Measurements from ENCODE around the gene SLC35B2.

SLC35B2 gene

DNA sequence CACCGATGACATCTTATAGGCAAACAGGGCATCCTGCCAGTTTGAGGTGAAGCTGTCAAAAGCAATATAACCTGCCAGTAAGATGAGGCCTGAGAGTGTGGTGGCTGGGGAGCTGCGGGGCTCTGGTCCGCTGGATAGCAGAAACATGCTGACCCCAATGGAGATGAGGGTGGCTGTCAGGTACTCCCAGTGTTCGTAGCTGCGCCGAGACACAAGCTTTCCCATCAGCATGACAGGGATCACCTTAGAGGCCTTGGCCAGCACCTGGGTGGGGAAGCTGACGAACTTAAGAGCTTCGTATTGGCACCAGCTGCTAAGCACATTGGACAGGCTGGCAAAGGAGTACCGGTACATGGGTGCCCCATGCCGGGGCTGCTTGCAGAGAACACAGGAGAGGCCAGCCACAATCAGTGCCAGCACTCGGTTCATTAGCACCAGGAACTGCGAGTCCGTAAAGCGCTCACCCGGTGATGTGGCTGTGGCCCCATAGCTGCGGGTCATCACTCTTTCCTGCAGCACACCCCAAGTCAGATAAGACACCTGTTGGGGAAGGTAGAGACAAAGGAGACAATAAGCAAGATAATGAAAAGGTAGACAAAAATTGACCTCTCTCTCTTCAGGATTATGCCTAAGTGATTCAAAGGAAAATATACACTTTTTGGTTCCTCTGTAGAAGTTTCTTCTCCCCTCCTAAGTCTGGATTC, 2.1 kb downstream of the SLC35B2 start (continued):
- TF ChIP-seq, protein P1, sequence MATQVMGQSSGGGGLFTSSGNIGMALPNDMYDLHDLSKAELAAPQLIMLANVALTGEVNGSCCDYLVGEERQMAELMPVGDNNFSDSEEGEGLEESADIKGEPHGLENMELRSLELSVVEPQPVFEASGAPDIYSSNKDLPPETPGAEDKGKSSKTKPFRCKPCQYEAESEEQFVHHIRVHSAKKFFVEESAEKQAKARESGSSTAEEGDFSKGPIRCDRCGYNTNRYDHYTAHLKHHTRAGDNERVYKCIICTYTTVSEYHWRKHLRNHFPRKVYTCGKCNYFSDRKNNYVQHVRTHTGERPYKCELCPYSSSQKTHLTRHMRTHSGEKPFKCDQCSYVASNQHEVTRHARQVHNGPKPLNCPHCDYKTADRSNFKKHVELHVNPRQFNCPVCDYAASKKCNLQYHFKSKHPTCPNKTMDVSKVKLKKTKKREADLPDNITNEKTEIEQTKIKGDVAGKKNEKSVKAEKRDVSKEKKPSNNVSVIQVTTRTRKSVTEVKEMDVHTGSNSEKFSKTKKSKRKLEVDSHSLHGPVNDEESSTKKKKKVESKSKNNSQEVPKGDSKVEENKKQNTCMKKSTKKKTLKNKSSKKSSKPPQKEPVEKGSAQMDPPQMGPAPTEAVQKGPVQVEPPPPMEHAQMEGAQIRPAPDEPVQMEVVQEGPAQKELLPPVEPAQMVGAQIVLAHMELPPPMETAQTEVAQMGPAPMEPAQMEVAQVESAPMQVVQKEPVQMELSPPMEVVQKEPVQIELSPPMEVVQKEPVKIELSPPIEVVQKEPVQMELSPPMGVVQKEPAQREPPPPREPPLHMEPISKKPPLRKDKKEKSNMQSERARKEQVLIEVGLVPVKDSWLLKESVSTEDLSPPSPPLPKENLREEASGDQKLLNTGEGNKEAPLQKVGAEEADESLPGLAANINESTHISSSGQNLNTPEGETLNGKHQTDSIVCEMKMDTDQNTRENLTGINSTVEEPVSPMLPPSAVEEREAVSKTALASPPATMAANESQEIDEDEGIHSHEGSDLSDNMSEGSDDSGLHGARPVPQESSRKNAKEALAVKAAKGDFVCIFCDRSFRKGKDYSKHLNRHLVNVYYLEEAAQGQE (tag by site-specific recombination; IDR thresholded peaks at IDR 0.05), result peak; percentile 74
- no peak for TF ChIP-seq ZNF530 (tag by site-specific recombination; IDR thresholded peaks at IDR 0.05; ENCODE audit: low read depth)
- TF ChIP-seq, protein P2, sequence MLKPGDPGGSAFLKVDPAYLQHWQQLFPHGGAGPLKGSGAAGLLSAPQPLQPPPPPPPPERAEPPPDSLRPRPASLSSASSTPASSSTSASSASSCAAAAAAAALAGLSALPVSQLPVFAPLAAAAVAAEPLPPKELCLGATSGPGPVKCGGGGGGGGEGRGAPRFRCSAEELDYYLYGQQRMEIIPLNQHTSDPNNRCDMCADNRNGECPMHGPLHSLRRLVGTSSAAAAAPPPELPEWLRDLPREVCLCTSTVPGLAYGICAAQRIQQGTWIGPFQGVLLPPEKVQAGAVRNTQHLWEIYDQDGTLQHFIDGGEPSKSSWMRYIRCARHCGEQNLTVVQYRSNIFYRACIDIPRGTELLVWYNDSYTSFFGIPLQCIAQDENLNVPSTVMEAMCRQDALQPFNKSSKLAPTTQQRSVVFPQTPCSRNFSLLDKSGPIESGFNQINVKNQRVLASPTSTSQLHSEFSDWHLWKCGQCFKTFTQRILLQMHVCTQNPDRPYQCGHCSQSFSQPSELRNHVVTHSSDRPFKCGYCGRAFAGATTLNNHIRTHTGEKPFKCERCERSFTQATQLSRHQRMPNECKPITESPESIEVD (tag by site-specific recombination; IDR thresholded peaks at IDR 0.05), result no peak
- peak; percentile 20; the same call in 1 of the 2 replicates for TF ChIP-seq ZNF394 (tag by site-specific recombination; IDR thresholded peaks at IDR 0.05; ENCODE audit: borderline replicate concordance)
- peak; percentile 55; the same call in 1 of the 2 replicates for TF ChIP-seq ZIC2 (tag by site-specific recombination; IDR thresholded peaks at IDR 0.05)
- TF ChIP-seq ZNF791 (tag by site-specific recombination; IDR thresholded peaks at IDR 0.05), result no peak
- TF ChIP-seq ZNF555 (tag by site-specific recombination; conservative IDR thresholded peaks at IDR 0.05), result no peak
- no peak for TF ChIP-seq ZNF416 (tag by site-specific recombination; IDR thresholded peaks at IDR 0.05)
- TF ChIP-seq, protein P3, sequence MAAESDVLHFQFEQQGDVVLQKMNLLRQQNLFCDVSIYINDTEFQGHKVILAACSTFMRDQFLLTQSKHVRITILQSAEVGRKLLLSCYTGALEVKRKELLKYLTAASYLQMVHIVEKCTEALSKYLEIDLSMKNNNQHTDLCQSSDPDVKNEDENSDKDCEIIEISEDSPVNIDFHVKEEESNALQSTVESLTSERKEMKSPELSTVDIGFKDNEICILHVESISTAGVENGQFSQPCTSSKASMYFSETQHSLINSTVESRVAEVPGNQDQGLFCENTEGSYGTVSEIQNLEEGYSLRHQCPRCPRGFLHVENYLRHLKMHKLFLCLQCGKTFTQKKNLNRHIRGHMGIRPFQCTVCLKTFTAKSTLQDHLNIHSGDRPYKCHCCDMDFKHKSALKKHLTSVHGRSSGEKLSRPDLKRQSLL (tag by site-specific recombination; IDR thresholded peaks at IDR 0.05), result no peak
- TF ChIP-seq ZBTB17 (tag by site-specific recombination; IDR thresholded peaks at IDR 0.05), result peak; percentile 44; the same call in 1 of the 2 replicates
- TF ChIP-seq GLI2 (tag by site-specific recombination; IDR thresholded peaks at IDR 0.05; ENCODE audit: borderline replicate concordance, low read depth), result no peak
- no peak for TF ChIP-seq ZNF324 (tag by site-specific recombination; IDR thresholded peaks at IDR 0.05)
- no peak for TF ChIP-seq ZNF202 (tag by site-specific recombination; IDR thresholded peaks at IDR 0.05; ENCODE audit: borderline replicate concordance)
- no peak for TF ChIP-seq ZNF792 (tag by site-specific recombination; IDR thresholded peaks at IDR 0.05)
- TF ChIP-seq, protein P4, sequence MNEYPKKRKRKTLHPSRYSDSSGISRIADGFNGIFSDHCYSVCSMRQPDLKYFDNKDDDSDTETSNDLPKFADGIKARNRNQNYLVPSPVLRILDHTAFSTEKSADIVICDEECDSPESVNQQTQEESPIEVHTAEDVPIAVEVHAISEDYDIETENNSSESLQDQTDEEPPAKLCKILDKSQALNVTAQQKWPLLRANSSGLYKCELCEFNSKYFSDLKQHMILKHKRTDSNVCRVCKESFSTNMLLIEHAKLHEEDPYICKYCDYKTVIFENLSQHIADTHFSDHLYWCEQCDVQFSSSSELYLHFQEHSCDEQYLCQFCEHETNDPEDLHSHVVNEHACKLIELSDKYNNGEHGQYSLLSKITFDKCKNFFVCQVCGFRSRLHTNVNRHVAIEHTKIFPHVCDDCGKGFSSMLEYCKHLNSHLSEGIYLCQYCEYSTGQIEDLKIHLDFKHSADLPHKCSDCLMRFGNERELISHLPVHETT (tag by site-specific recombination; IDR thresholded peaks at IDR 0.05), result no peak
- TF ChIP-seq ZNF10 (tag by site-specific recombination; IDR thresholded peaks at IDR 0.05), result peak; percentile 17; the same call in 1 of the 2 replicates

Data from HEK293 (cell line).